Chondrocyte (in vitro differentiated cells): ENCODE measurements around the gene TCTN3. TPM values are rescaled to one million over a fixed set of nuclear protein-coding genes. Genes with fewer than 3 reads are reported as not detected.

Experiments used
- DNase-seq: peaks from one replicate; pipeline ENCODE4 v3.0.0; 2021; ENCODE audit warnings: mixed read lengths, low spot score
- H3K27ac Mint-ChIP-seq: one replicate; pipeline ENCODE4 v1.8.0; 2021; ENCODE audit warnings: mild to moderate bottlenecking, moderate library complexity, mixed read lengths; ENCODE audit not compliant: unreplicated experiment
- H3K27me3 Mint-ChIP-seq: 2 replicates; pipeline ENCODE4 v1.8.0; 2021; ENCODE audit warnings: low read depth, mixed read lengths
- H3K36me3 Mint-ChIP-seq: 2 replicates; pipeline ENCODE4 v1.8.0; 2021; ENCODE audit warnings: low read depth, mixed read lengths
- H3K4me1 Mint-ChIP-seq: 2 replicates; pipeline ENCODE4 v1.8.0; 2021; ENCODE audit warnings: low read depth, mild to moderate bottlenecking, mixed read lengths
- H3K4me3 Mint-ChIP-seq: one replicate; pipeline ENCODE4 v1.8.0; 2021; ENCODE audit warnings: mild to moderate bottlenecking, moderate library complexity, mixed read lengths; ENCODE audit not compliant: unreplicated experiment
- H3K9me3 Mint-ChIP-seq: 2 replicates; pipeline ENCODE4 v1.8.0; 2021; ENCODE audit warnings: low read depth, mixed read lengths
- total RNA-seq: library from RNA; stranded (reverse); gene quantifications from 3 replicates; pipeline ENCODE4 v1.2.1, GENCODE V29; 2021
- TF ChIP-seq, protein P1 (sequence below): fragments of 200-600 bp; sonication (generic); IDR thresholded peaks from 2 replicates; pipeline ENCODE4 v1.5.0; 2021; ENCODE audit warnings: antibody characterized with exemption, mild to moderate bottlenecking, moderate library complexity

Gene TCTN3
- total RNA-seq, 1 donor from 2014 or later = 32.7 TPM

DNA sequence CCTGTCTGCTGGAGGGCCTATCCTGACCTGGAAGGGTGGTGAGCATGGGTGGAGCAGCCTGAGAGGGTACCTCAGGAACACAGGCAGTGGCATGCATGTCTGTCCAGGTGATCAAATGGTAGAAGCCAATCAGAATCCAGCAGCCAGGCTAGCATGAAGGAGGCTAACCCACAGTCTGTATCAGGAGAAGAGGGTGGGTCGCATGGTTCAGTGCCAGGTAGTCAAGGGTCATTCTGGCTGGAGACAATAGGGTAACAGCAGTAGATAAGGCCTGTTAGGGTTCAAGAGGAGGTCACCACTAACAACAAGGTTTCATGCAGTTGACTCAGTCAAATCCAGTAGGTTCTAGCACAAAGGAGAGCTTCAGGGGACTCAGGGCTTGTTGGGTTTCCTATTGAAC is 47.6 kb downstream of the TCTN3 start:
- peak overlapping the region; percentile 36 for H3K27ac Mint-ChIP-seq
- no peaks in the 10 kb centered on the region for H3K27me3 Mint-ChIP-seq
- no peak overlapping the region for H3K4me3 Mint-ChIP-seq
- peaks cover under 1% of the 10 kb centered on the region for H3K9me3 Mint-ChIP-seq
- H3K4me1 Mint-ChIP-seq = peaks cover 3% of the 10 kb centered on the region
- TF ChIP-seq, protein P1, sequence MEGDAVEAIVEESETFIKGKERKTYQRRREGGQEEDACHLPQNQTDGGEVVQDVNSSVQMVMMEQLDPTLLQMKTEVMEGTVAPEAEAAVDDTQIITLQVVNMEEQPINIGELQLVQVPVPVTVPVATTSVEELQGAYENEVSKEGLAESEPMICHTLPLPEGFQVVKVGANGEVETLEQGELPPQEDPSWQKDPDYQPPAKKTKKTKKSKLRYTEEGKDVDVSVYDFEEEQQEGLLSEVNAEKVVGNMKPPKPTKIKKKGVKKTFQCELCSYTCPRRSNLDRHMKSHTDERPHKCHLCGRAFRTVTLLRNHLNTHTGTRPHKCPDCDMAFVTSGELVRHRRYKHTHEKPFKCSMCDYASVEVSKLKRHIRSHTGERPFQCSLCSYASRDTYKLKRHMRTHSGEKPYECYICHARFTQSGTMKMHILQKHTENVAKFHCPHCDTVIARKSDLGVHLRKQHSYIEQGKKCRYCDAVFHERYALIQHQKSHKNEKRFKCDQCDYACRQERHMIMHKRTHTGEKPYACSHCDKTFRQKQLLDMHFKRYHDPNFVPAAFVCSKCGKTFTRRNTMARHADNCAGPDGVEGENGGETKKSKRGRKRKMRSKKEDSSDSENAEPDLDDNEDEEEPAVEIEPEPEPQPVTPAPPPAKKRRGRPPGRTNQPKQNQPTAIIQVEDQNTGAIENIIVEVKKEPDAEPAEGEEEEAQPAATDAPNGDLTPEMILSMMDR = no peak
- DNase-seq = no peak
- H3K36me3 Mint-ChIP-seq = peaks cover 39% of the 10 kb centered on the region

DNA sequence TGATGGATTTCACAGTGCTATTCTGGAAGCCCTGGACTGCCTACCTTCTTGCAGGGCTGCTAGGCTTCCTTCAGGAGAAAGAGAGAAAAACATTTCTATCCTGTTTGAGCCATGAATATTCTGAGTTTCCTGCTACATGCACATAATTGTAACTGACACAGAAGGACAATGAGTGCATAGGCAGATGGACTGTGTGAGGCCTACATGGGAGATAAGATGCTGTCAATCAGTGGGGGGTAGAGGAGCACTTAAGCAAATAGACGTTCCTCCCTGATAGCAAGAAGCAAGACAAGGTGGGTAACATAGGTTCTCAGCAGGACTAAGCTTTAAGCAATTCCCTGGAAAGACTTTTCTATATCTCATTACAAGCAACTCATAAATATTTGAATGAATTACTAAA is 48.8 kb downstream of the TCTN3 start:
- Mint-ChIP-seq H3K9me3 (no peaks in the 10 kb centered on the region), H3K36me3 (peaks cover 40% of the 10 kb centered on the region), H3K4me1 (no peaks in the 10 kb centered on the region), H3K4me3 (no peak overlapping the region), H3K27ac (peak overlapping the region; percentile 33), H3K27me3 (no peaks in the 10 kb centered on the region)
- TF ChIP-seq, protein P1 = no peak
- DNase-seq = no peak

DNA sequence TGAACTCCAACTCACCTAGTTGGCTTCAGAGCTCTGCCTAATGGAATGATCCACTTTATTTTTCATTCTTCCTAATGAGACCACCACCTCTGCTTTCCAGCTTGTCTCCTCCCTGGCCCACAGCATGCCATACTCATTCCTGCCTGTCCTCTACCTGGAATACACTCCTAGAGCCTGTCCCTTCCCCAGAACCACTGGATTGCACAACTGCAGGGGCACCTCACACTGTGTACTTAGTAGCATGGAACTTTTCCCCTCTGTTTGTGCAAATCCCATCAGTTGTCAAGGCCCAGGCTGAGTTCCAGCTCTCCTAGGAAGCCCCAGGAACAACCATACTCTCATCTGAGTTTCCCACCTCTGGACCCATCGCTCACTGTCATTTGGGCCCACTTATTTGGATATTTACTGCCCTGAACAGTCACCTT is 52.8 kb downstream of the TCTN3 start:
- Mint-ChIP-seq H3K27me3 (no peaks in the 10 kb centered on the region), H3K4me3 (no peak overlapping the region), H3K36me3 (peaks cover 39% of the 10 kb centered on the region), H3K27ac (no peak overlapping the region), H3K9me3 (no peaks in the 10 kb centered on the region), H3K4me1 (no peaks in the 10 kb centered on the region)
- no peak for DNase-seq
- TF ChIP-seq, protein P1 = no peak

DNA sequence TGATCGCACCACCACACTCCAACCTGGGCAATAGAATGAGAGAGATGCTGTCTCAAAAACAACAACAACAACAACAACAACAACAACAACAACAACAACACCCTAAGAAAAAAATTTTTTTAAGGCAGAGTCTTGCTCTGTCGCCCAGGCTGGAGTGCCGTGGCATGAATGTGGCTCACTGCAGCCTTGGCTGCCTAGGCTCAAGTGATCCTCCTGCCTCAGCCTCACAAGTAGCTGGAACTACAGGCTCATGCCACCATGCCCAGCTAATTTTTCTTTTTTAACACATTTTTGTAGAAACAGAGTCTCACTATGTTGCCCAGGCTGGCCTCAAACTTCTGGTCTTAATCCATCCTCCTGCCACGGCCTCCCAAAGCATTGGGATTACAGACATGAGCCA is 55.8 kb downstream of the TCTN3 start:
- Mint-ChIP-seq H3K4me1 (no peaks in the 10 kb centered on the region), H3K36me3 (peaks cover 57% of the 10 kb centered on the region), H3K4me3 (no peak overlapping the region), H3K9me3 (no peaks in the 10 kb centered on the region), H3K27ac (no peak overlapping the region), H3K27me3 (no peaks in the 10 kb centered on the region)
- no peak for DNase-seq
- TF ChIP-seq, protein P1 = no peak

DNA sequence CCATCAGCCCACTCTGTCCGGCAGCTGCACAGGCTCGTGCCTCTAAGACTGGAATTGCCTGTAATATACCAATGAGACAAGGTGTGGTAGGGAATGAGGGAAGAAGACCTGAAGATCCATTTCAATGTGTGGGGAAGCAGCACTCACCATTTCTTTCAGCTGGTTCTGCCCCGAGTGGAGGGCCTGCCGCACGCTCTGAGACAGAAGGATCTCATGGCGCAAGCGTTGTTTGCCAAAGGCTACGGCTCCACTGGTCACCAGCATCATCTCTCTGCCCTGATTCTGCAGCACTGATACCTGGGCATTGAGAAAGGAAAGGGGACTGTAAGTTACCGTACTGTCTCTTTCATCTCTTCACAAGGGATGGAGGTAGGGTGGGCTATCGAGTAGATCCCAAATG is 56.6 kb downstream of the TCTN3 start:
- no peaks in the 10 kb centered on the region for H3K9me3 Mint-ChIP-seq
- H3K27ac Mint-ChIP-seq = no peak overlapping the region
- no peak for DNase-seq
- peaks cover 56% of the 10 kb centered on the region for H3K36me3 Mint-ChIP-seq
- H3K27me3 Mint-ChIP-seq = no peaks in the 10 kb centered on the region
- TF ChIP-seq, protein P1 = no peak
- H3K4me1 Mint-ChIP-seq = no peaks in the 10 kb centered on the region
- H3K4me3 Mint-ChIP-seq = no peak overlapping the region
